WTC11 (cell line): ENCODE measurements around the gene TLX2.
A peak's percentile ranks its signal among the peaks of the same experiment; 100 is the strongest.

Source experiments
- ELF4 ChIP-seq: sonication (generic); formaldehyde crosslinking; IDR thresholded peaks from 2 replicates; pipeline ENCODE4 v1.8.1; 2022; ENCODE audit warnings: low read depth, mild to moderate bottlenecking, moderate library complexity, missing genetic modification reagents
- NFYB ChIP-seq: sonication (generic); formaldehyde crosslinking; conservative IDR thresholded peaks from 2 replicates; pipeline ENCODE4 v1.8.0; 2022; ENCODE audit warnings: low read depth, missing genetic modification reagents
- TCF7 ChIP-seq: sonication (generic); formaldehyde crosslinking; IDR thresholded peaks from 2 replicates; pipeline ENCODE4 v1.8.0; 2022; ENCODE audit warnings: mild to moderate bottlenecking, low read depth, missing genetic modification reagents, moderate library complexity
- TF ChIP-seq, protein P1 (sequence below): sonication (generic); formaldehyde crosslinking; IDR thresholded peaks from 2 replicates; pipeline ENCODE4 v1.8.0; 2022; ENCODE audit warnings: mild to moderate bottlenecking, missing genetic modification reagents
- TF ChIP-seq, protein P2 (sequence below): fragments of 200-600 bp; IDR thresholded peaks from 2 replicates; pipeline ENCODE4 v1.8.0; 2022; ENCODE audit warnings: antibody characterized with exemption
- TF ChIP-seq, protein P3 (sequence below): sonication (generic); formaldehyde crosslinking; IDR thresholded peaks from 2 replicates; pipeline ENCODE4 v1.8.1; 2022; ENCODE audit warnings: low read depth, missing genetic modification reagents, borderline replicate concordance
- TF ChIP-seq, protein P4 (sequence below): sonication (generic); formaldehyde crosslinking; IDR thresholded peaks from 2 replicates; pipeline ENCODE4 v1.8.0; 2022; ENCODE audit warnings: mild to moderate bottlenecking, missing genetic modification reagents
- TF ChIP-seq, protein P5 (sequence below): sonication (generic); formaldehyde crosslinking; IDR thresholded peaks from 2 replicates; pipeline ENCODE4 v1.8.1; 2023; ENCODE audit warnings: mild to moderate bottlenecking, missing genetic modification reagents, moderate library complexity

DNA sequence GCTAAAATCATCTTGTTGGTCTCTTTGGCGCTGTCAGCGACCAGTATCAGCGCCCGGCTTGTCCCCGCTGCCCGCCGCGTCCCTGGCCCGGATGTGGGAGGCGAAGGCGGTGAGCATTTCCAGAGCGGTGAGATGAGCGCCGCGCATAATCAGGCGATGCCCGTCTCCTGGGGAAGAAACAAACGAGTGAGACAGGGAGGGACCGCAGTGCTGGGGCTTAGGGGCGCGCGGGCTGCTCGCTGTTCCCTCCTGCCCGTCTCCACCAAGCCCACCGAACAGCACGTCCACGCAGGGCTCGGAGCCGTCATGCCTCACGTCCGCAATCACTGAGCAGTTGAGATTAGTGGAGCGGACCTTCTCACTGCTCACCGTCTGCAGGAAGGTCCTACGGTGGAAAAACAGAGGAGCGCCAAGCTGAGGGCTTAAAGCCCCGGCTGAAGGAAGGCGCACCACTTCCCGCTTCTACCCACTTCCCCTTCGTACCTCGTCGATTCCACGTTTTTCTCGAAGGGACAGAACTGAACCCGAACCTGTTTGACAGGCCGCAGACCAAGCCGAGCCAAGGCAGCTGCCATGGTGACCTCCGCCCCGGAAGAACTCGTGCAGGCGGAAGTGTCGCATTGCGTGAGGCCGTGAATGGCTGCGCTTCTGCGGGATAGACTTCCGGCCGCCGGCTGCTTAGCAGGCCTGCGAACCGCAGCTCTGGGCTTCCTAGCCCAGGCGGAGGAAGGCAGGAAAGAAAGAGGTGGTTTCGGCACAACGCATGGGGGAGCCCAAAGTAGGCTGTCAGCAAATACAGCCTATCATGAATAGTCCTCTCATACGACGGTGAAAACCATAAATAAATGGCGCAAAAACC lies 41.9 kb upstream of the TLX2 start, which contains the start of gene MRPL53:
- TF ChIP-seq, protein P1, sequence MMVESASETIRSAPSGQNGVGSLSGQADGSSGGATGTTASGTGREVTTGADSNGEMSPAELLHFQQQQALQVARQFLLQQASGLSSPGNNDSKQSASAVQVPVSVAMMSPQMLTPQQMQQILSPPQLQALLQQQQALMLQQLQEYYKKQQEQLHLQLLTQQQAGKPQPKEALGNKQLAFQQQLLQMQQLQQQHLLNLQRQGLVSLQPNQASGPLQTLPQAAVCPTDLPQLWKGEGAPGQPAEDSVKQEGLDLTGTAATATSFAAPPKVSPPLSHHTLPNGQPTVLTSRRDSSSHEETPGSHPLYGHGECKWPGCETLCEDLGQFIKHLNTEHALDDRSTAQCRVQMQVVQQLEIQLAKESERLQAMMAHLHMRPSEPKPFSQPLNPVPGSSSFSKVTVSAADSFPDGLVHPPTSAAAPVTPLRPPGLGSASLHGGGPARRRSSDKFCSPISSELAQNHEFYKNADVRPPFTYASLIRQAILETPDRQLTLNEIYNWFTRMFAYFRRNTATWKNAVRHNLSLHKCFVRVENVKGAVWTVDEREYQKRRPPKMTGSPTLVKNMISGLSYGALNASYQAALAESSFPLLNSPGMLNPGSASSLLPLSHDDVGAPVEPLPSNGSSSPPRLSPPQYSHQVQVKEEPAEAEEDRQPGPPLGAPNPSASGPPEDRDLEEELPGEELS (CRISPR knock-in tag): no peak
- TF ChIP-seq, protein P2, sequence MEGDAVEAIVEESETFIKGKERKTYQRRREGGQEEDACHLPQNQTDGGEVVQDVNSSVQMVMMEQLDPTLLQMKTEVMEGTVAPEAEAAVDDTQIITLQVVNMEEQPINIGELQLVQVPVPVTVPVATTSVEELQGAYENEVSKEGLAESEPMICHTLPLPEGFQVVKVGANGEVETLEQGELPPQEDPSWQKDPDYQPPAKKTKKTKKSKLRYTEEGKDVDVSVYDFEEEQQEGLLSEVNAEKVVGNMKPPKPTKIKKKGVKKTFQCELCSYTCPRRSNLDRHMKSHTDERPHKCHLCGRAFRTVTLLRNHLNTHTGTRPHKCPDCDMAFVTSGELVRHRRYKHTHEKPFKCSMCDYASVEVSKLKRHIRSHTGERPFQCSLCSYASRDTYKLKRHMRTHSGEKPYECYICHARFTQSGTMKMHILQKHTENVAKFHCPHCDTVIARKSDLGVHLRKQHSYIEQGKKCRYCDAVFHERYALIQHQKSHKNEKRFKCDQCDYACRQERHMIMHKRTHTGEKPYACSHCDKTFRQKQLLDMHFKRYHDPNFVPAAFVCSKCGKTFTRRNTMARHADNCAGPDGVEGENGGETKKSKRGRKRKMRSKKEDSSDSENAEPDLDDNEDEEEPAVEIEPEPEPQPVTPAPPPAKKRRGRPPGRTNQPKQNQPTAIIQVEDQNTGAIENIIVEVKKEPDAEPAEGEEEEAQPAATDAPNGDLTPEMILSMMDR: no peak
- TF ChIP-seq, protein P3, sequence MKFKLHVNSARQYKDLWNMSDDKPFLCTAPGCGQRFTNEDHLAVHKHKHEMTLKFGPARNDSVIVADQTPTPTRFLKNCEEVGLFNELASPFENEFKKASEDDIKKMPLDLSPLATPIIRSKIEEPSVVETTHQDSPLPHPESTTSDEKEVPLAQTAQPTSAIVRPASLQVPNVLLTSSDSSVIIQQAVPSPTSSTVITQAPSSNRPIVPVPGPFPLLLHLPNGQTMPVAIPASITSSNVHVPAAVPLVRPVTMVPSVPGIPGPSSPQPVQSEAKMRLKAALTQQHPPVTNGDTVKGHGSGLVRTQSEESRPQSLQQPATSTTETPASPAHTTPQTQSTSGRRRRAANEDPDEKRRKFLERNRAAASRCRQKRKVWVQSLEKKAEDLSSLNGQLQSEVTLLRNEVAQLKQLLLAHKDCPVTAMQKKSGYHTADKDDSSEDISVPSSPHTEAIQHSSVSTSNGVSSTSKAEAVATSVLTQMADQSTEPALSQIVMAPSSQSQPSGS (CRISPR knock-in tag): no peak
- TF ChIP-seq, protein P4, sequence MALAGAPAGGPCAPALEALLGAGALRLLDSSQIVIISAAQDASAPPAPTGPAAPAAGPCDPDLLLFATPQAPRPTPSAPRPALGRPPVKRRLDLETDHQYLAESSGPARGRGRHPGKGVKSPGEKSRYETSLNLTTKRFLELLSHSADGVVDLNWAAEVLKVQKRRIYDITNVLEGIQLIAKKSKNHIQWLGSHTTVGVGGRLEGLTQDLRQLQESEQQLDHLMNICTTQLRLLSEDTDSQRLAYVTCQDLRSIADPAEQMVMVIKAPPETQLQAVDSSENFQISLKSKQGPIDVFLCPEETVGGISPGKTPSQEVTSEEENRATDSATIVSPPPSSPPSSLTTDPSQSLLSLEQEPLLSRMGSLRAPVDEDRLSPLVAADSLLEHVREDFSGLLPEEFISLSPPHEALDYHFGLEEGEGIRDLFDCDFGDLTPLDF: peak; percentile 9; the same call in 1 of the 2 replicates
- TF ChIP-seq, protein P5, sequence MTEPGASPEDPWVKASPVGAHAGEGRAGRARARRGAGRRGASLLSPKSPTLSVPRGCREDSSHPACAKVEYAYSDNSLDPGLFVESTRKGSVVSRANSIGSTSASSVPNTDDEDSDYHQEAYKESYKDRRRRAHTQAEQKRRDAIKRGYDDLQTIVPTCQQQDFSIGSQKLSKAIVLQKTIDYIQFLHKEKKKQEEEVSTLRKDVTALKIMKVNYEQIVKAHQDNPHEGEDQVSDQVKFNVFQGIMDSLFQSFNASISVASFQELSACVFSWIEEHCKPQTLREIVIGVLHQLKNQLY (CRISPR knock-in tag): peak; percentile 85; the same call in 1 of the 2 replicates
- TF ChIP-seq TCF7 (CRISPR knock-in tag) (no peak), NFYB (peak; percentile 41; the same call in 1 of the 2 replicates), ELF4 (CRISPR knock-in tag) (no peak)
